GM12878 (cell line): ENCODE data around the gene AGFG1. TPM values are rescaled to one million over a fixed set of nuclear protein-coding genes. Genes with fewer than 3 reads are reported as not detected.

Experiments
- ATAC-seq: fragments of 200-7000 bp; cut with Tn5 transposase; 3 replicates; pipeline ENCODE4 v1.9.1; 2020; ENCODE audit warnings: mild to moderate bottlenecking, moderate library complexity
- BruUV-seq: library from RNA; stranded (reverse); fragments of 400-500 nt; replicated peaks from 2 replicates; lab custom pipeline; 2021; lab: Mats Ljungman, UMichigan
- CTCF ChIA-PET: fragments of 300-600 bp; sonication (Branson Sonifier 250); formaldehyde crosslinking; extraction: SDS; loops from one replicate; lab custom pipeline; 2021; ENCODE audit warnings: inconsistent platforms; lab: Yijun Ruan, JAX
- POLR2A ChIA-PET: fragments of 350-600 bp; formaldehyde crosslinking; extraction: SDS; loops from one replicate; lab custom pipeline; 2021; ENCODE audit warnings: inconsistent platforms; lab: Charles Lee
- RAD21 ChIA-PET: fragments of 300-600 bp; sonication (Branson Sonifier 250); formaldehyde crosslinking; loops from one replicate; lab custom pipeline; 2023; ENCODE audit warnings: antibody characterized with exemption; ENCODE audit not compliant: unreplicated experiment; lab: Charles Lee
- SMC1A ChIA-PET: fragments of 300-600 bp; sonication (Branson Sonifier 250); formaldehyde crosslinking; loops from one replicate; lab custom pipeline; 2023; ENCODE audit not compliant: unreplicated experiment, uncharacterized antibody; lab: Charles Lee
- DNase-seq: peaks from one replicate; pipeline ENCODE4 v3.0.0-alpha.2; 2011; ENCODE audit warnings: low read depth, low spot score
- FAIRE-seq: peaks from 3 replicates; lab custom pipeline; 2011; peaks lifted over from hg19 to GRCh38; lab: Jason Lieb, UNC
- H2AFZ ChIP-seq: 2 replicates; pipeline ENCODE4 v1.6.0; 2011; ENCODE audit warnings: low read depth, low read length, control low read depth; ENCODE audit not compliant: control insufficient read depth
- H3K27ac ChIP-seq: 2 replicates; pipeline ENCODE4 v1.5.1; 2011; ENCODE audit warnings: control low read depth; ENCODE audit not compliant: control insufficient read depth, insufficient read depth
- H3K27me3 ChIP-seq, 2 experiments: replicated peaks in 1 of 2; 2 replicates each; pipeline versions ENCODE4 v1.6.0 to v1.6.1; 2011; ENCODE audit warnings: low read length in 1 of 2; ENCODE audit not compliant: control insufficient read depth in 2 of 2, insufficient read depth in 2 of 2
- H3K36me3 ChIP-seq, 2 experiments: 2 replicates each; pipeline ENCODE4 v1.5.1; 2011; ENCODE audit warnings: low read length in 1 of 2; ENCODE audit not compliant: control insufficient read depth in 2 of 2, insufficient read depth in 2 of 2
- H3K4me1 ChIP-seq: 2 replicates; pipeline ENCODE4 v1.6.1; 2011; ENCODE audit warnings: mild to moderate bottlenecking, low read length, moderate library complexity, mixed read lengths; ENCODE audit not compliant: control insufficient read depth, insufficient read depth
- H3K4me2 ChIP-seq: 2 replicates; pipeline ENCODE4 v1.6.0; 2011; ENCODE audit warnings: control low read depth; ENCODE audit not compliant: control insufficient read depth, insufficient read depth
- H3K4me3 ChIP-seq: fragments of 200-600 bp; sonication (generic); 2 replicates; pipeline ENCODE4 v1.5.1; 2016
- H3K79me2 ChIP-seq: 2 replicates; pipeline ENCODE4 v1.6.0; 2011; ENCODE audit warnings: low read length; ENCODE audit not compliant: control insufficient read depth, insufficient read depth
- H3K9ac ChIP-seq: 2 replicates; pipeline ENCODE4 v1.8.0; 2011; ENCODE audit warnings: low read length, control low read depth, mixed read lengths; ENCODE audit not compliant: control insufficient read depth, insufficient read depth
- H3K9me3 ChIP-seq: replicated peaks from 3 replicates; pipeline ENCODE4 v1.5.1; 2011; ENCODE audit warnings: mild to moderate bottlenecking, low read length; ENCODE audit not compliant: control insufficient read depth, insufficient read depth
- H4K20me1 ChIP-seq: 2 replicates; pipeline ENCODE4 v1.6.0; 2011; ENCODE audit not compliant: control insufficient read depth, insufficient read depth
- BMI1 ChIP-seq: fragments of 450-650 bp; IDR thresholded peaks from 2 replicates; pipeline ENCODE4 v1.6.1; 2016; ENCODE audit warnings: mild to moderate bottlenecking, moderate library complexity, borderline replicate concordance
- CTCF ChIP-seq, 3 experiments: IDR thresholded peaks in 2 of 3; conservative IDR thresholded peaks in 1 of 3; 2 replicates each; pipeline ENCODE4 v1.5.1; 2011; ENCODE audit warnings: low read depth in 3 of 3, low read length in 3 of 3, mild to moderate bottlenecking in 3 of 3, control low read depth in 2 of 3, moderate library complexity in 2 of 3, inconsistent platforms in 1 of 3, mixed read lengths in 1 of 3; ENCODE audit not compliant: control insufficient read depth in 2 of 3, insufficient read depth in 1 of 3; ENCODE audit errors: extremely low read depth in 1 of 3
- EGR1 ChIP-seq, 2 experiments: IDR thresholded peaks; 1 replicate in 1 of 2; 2 replicates in 1 of 2; pipeline ENCODE4 v1.6.1; 2011 to 2012; ENCODE audit warnings: low read depth in 2 of 2, low read length in 2 of 2, borderline replicate concordance in 1 of 2, mild to moderate bottlenecking in 1 of 2, moderate library complexity in 1 of 2
- FOXK2 ChIP-seq: fragments of 450-650 bp; IDR thresholded peaks from 2 replicates; pipeline ENCODE4 v1.6.1; 2017; ENCODE audit warnings: mild to moderate bottlenecking, moderate library complexity
- GATAD2B ChIP-seq: fragments of 450-650 bp; conservative IDR thresholded peaks from 2 replicates; pipeline ENCODE4 v1.6.1; 2017; ENCODE audit warnings: low read depth, mild to moderate bottlenecking, moderate library complexity
- MTA3 ChIP-seq: IDR thresholded peaks from 2 replicates; pipeline ENCODE4 v1.6.1; 2012; ENCODE audit warnings: low read length, inconsistent platforms, borderline replicate concordance
- ZNF592 ChIP-seq: fragments of 450-650 bp; IDR thresholded peaks from 2 replicates; pipeline ENCODE4 v1.6.1; 2017; ENCODE audit warnings: mild to moderate bottlenecking, moderate library complexity
- WGBS: methylation state at CpG from one replicate; pipeline ENCODE4 v1.1.6; 2016; ENCODE audit warnings: low lambda C conversion rate; ENCODE audit not compliant: insufficient replicate concordance, insufficient coverage; ENCODE audit errors: missing lambda C conversion rate; 5-methylcytosine and 5-hydroxymethylcytosine counted together
- in situ Hi-C: fragments of 300-500 bp; cut with MboI; formaldehyde crosslinking; loops from 9 replicates; pipeline ENCODE4 v1.14.3; 2018; ENCODE audit warnings: mixed read lengths
- intact Hi-C: fragments of 100-400 bp; cut with micrococcal nuclease; formaldehyde crosslinking; loops from one replicate; pipeline ENCODE4 v1.14.2; 2022; ENCODE audit not compliant: unreplicated experiment
- polyA plus RNA-seq, 11 experiments: library from polyadenylated mRNA; depleted of rRNA in 4 of 11; unstranded in 6 of 11; stranded (reverse) in 5 of 11; fragments of >200 nt; fragmentation: Nextera tagmentation in 4 of 11; fragmentation: Illumina TruSeq in 1 of 11; extraction: Ambion mirVana in 4 of 11; extraction: Trizol in 1 of 11; gene quantifications; 1 replicate in 1 of 11; 2 replicates in 10 of 11; pipeline versions ENCODE4 v1.2.1 to v1.2.3, GENCODE V29; 2011 to 2016; ENCODE audit warnings: inconsistent platforms in 2 of 11, missing spikeins in 2 of 11, low read depth in 1 of 11
- total RNA-seq, 4 experiments: library from RNA; depleted of rRNA in 3 of 4; stranded (reverse); fragments of >200 nt in 3 of 4; fragmentation: Illumina TruSeq in 1 of 4; extraction: Trizol in 1 of 4; gene quantifications; 2 replicates each; pipeline versions ENCODE4 v1.2.1 to v1.2.3, GENCODE V29; 2013 to 2021

The AGFG1 gene
- total and polyA plus RNA-seq, 10 of the 15 experiments (the other 5 are each of a cell fraction or from before 2014, with no cell fraction given) = 7.3 to 243 (median 81.7) TPM

- TF ChIP-seq CTCF (IDR thresholded peaks at IDR 0.05 in 2 of 3, conservative IDR thresholded peaks at IDR 0.05 in 1 of 3; ENCODE audit: control insufficient read depth in 2 of 3, extremely low read depth in 1 of 3, insufficient read depth in 1 of 3, low read depth in 3 of 3, low read length in 3 of 3) (no peak), EGR1 (IDR thresholded peaks at IDR 0.05; ENCODE audit: borderline replicate concordance in 1 of 2, low read depth in 2 of 2, low read length in 2 of 2) (no peak), GATAD2B (no peak), MTA3 (no peak), FOXK2 (no peak)
These were observed 2.5 kb downstream of the AGFG1 start (continued) for GRCh38 chr2:227474410-227474809.

- WGBS = 100% methylated on average over 4 of the region's 4 CpGs
These were observed 5.3 kb downstream of the AGFG1 start for GRCh38 chr2:227477291-227477690.

More at GRCh38 chr2:227477291-227477690, 5.3 kb downstream of the AGFG1 start:
- Histone ChIP-seq H2AFZ (no peak overlapping the region), H3K27me3 (no peaks in the 10 kb centered on the region), H3K9me3 (no peaks in the 10 kb centered on the region), H4K20me1 (no peaks in the 10 kb centered on the region), H3K4me2 (no peak overlapping the region), H3K4me1 (peaks cover 21% of the 10 kb centered on the region), H3K79me2 (peaks cover 97% of the 10 kb centered on the region), H3K27ac (no peak overlapping the region), H3K4me3 (no peak overlapping the region), H3K36me3 (no peaks in the 10 kb centered on the region; a peak in 1 of 4 replicates), H3K9ac (no peak overlapping the region)
- ChIA-PET RAD21 (interaction anchor here (1.0 to 5.7 kb wide), 5 partner anchors 13 to 181 kb away, joined by 3 to 61 read pairs (median 3); no protein-coding TSS in a partner anchor), SMC1A (interaction anchor here (0.7 to 5.3 kb wide), 7 partner anchors 8 to 289 kb away, joined by 3 to 56 read pairs (median 3); no protein-coding TSS in a partner anchor), CTCF (interaction anchor here (2.0 to 6.9 kb wide), 4 partner anchors 43 to 384 kb away, joined by 4 to 127 read pairs (median 20); no protein-coding TSS in a partner anchor), POLR2A (interaction anchor here (0.6 to 0.7 kb wide), 2 partner anchors 16 to 100 kb away, joined by 3 to 5 read pairs; no protein-coding TSS in a partner anchor)
- peak; percentile 90 for TF ChIP-seq BMI1
- TF ChIP-seq ZNF592 = no peak
- intact Hi-C loops (no loop called here), in situ Hi-C loops (no loop called here)
- DNase-seq (no peak), FAIRE-seq (no peak), ATAC-seq (no peak)
- no TSS peak for BruUV-seq
